Measurements from ENCODE around the gene POLDIP3. TPM values are rescaled to one million over a fixed set of nuclear protein-coding genes. Genes with fewer than 3 reads are reported as not detected.

POLDIP3 gene
- total RNA-seq, 2 donors from 2014 or later, result 81.9 to 102 TPM

GRCh38 chr22:42630901-42631602, 16.4 kb upstream of the POLDIP3 start:
- H3K4me1 ChIP-seq (ENCODE audit: control insufficient read depth, insufficient read depth, low read length), result no peaks in the 10 kb centered on the region
- Mint-ChIP-seq H3K27me3 (ENCODE audit: insufficient read depth) (no peaks in the 10 kb centered on the region), H3K36me3 (ENCODE audit: low read depth) (peaks cover 59% of the 10 kb centered on the region), H3K4me3 (no peak overlapping the region), H3K9me3 (no peaks in the 10 kb centered on the region), H3K27ac (no peak overlapping the region), H3K4me1 (no peaks in the 10 kb centered on the region)
- DNase-seq, result no peak
- no peaks in the 10 kb centered on the region for H3K27me3 ChIP-seq (ENCODE audit: control insufficient read depth, insufficient read depth, low read length, poor library complexity, severe bottlenecking)
- no peak overlapping the region for H3K27ac ChIP-seq (ENCODE audit: low read depth, low read length)
- H3K4me3 ChIP-seq (ENCODE audit: low read length), result no peak overlapping the region
- H3K9me3 ChIP-seq (ENCODE audit: control insufficient read depth, low read length), result no peaks in the 10 kb centered on the region
- TF ChIP-seq CTCF (conservative IDR thresholded peaks at IDR 0.05), result no peak
- WGBS, 2 experiments (ENCODE audit: insufficient coverage in 1 of 2, insufficient read length in 1 of 2), result 91 to 95% methylated on average over 21 to 28 of the region's 28 CpGs
- H3K9ac ChIP-seq (ENCODE audit: extremely low read depth, low read length, poor library complexity, severe bottlenecking), result no peak overlapping the region
- H3K36me3 ChIP-seq (ENCODE audit: control insufficient read depth, insufficient read depth, low read length), result peaks cover 28% of the 10 kb centered on the region

GRCh38 chr22:42630211-42630610, 15.5 kb upstream of the POLDIP3 start:
- Histone ChIP-seq H3K27me3 (ENCODE audit: control insufficient read depth, insufficient read depth, low read length, poor library complexity, severe bottlenecking) (no peaks in the 10 kb centered on the region), H3K9ac (ENCODE audit: extremely low read depth, low read length, poor library complexity, severe bottlenecking) (no peak overlapping the region), H3K36me3 (ENCODE audit: control insufficient read depth, insufficient read depth, low read length) (peaks cover 24% of the 10 kb centered on the region), H3K9me3 (ENCODE audit: control insufficient read depth, low read length) (no peaks in the 10 kb centered on the region), H3K4me1 (ENCODE audit: control insufficient read depth, insufficient read depth, low read length) (no peaks in the 10 kb centered on the region), H3K27ac (ENCODE audit: low read depth, low read length) (no peak overlapping the region), H3K4me3 (ENCODE audit: low read length) (no peak overlapping the region)
- Mint-ChIP-seq H3K27ac (no peak overlapping the region), H3K4me1 (no peaks in the 10 kb centered on the region), H3K36me3 (ENCODE audit: low read depth) (peaks cover 55% of the 10 kb centered on the region), H3K4me3 (no peak overlapping the region), H3K27me3 (ENCODE audit: insufficient read depth) (no peaks in the 10 kb centered on the region), H3K9me3 (no peaks in the 10 kb centered on the region)
- DNase-seq, result no peak
- WGBS, 2 experiments (ENCODE audit: insufficient coverage in 1 of 2, insufficient read length in 1 of 2), result 95 to 98% methylated on average over 14 to 18 of the region's 18 CpGs
- no peak for TF ChIP-seq CTCF (conservative IDR thresholded peaks at IDR 0.05)

- DNase-seq, result no peak
- no peak overlapping the region for H3K27ac ChIP-seq (ENCODE audit: low read depth, low read length)
- no peak for TF ChIP-seq CTCF (conservative IDR thresholded peaks at IDR 0.05)
- H3K4me1 Mint-ChIP-seq, result no peaks in the 10 kb centered on the region
- H3K36me3 ChIP-seq (ENCODE audit: control insufficient read depth, insufficient read depth, low read length), result peaks cover 28% of the 10 kb centered on the region
- no peaks in the 10 kb centered on the region for H3K27me3 Mint-ChIP-seq (ENCODE audit: insufficient read depth)
- no peak overlapping the region for H3K9ac ChIP-seq (ENCODE audit: extremely low read depth, low read length, poor library complexity, severe bottlenecking)
- H3K4me3 ChIP-seq (ENCODE audit: low read length), result no peak overlapping the region
- peaks cover 47% of the 10 kb centered on the region for H3K36me3 Mint-ChIP-seq (ENCODE audit: low read depth)
- H3K9me3 Mint-ChIP-seq, result no peaks in the 10 kb centered on the region
- H3K27ac Mint-ChIP-seq, result no peak overlapping the region
- H3K27me3 ChIP-seq (ENCODE audit: control insufficient read depth, insufficient read depth, low read length, poor library complexity, severe bottlenecking), result no peaks in the 10 kb centered on the region
- no peak overlapping the region for H3K4me3 Mint-ChIP-seq
- WGBS, 2 experiments (ENCODE audit: insufficient coverage in 1 of 2, insufficient read length in 1 of 2), result 89 to 93% methylated on average over 6 to 9 of the region's 9 CpGs
- H3K4me1 ChIP-seq (ENCODE audit: control insufficient read depth, insufficient read depth, low read length), result no peaks in the 10 kb centered on the region
- no peaks in the 10 kb centered on the region for H3K9me3 ChIP-seq (ENCODE audit: control insufficient read depth, low read length)
These were observed 13.3 kb upstream of the POLDIP3 start for GRCh38 chr22:42627981-42628380.
